Suppressor macrophage treated with lipopolysaccharide for 1 hour (primary cell): ENCODE measurements around the gene KAT7.

Source experiments
- DNase-seq, 3 donors: peaks; one replicate each; pipeline ENCODE4 v3.0.0-alpha.2; 2020 to 2022

KAT7 gene

GRCh38 chr17:49873466-49873865, 85.0 kb downstream of the KAT7 start:
- DNase-seq: no peak

- DNase-seq: no peak
These were observed 85.4 kb downstream of the KAT7 start for GRCh38 chr17:49873926-49874325.

DNA sequence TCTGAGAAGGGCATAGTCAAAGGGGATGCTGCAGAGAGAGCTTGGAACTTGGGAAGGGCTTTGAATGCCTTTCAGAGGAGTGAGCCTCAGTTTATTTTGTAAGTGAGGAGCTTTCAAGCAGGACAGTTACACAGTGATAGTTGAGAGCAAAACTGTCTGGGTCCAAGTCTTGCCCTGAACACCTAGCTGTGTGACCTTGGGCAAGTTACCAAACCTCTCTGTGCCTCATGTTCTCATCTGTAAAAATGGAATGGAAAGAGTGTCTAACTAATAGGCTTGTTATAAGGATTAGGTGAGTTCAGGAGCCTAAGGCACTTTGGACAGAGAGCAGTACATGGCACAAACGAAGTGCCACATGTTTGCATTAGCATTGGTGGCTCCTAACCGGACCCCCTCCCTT, 86.4 kb downstream of the KAT7 start:
- DNase-seq: no peak

DNA sequence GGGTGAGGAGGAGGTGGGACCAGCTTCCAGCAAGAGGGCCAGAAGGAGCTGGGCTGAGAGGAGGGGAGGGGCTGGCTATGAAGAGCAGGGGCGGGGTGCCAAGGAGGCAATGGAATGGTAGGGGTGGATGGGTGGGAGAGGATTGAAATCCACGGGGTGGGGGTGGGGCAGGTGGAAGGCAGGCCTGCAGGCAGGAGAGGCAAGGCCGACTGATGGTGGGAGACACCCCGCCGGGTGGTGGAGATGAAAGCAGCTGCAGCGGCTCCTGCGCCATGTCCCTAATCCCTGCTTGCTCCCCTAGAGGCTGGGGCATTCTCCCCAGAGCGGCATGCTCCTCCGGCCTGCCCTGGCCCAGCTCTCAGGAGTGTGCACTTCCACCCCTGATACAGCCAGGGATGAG, 87.2 kb downstream of the KAT7 start:
- no peak for DNase-seq

GRCh38 chr17:49878931-49879904, 90.7 kb downstream of the KAT7 start:
- peak; percentile 60 to 66 (median 65) for DNase-seq

DNA sequence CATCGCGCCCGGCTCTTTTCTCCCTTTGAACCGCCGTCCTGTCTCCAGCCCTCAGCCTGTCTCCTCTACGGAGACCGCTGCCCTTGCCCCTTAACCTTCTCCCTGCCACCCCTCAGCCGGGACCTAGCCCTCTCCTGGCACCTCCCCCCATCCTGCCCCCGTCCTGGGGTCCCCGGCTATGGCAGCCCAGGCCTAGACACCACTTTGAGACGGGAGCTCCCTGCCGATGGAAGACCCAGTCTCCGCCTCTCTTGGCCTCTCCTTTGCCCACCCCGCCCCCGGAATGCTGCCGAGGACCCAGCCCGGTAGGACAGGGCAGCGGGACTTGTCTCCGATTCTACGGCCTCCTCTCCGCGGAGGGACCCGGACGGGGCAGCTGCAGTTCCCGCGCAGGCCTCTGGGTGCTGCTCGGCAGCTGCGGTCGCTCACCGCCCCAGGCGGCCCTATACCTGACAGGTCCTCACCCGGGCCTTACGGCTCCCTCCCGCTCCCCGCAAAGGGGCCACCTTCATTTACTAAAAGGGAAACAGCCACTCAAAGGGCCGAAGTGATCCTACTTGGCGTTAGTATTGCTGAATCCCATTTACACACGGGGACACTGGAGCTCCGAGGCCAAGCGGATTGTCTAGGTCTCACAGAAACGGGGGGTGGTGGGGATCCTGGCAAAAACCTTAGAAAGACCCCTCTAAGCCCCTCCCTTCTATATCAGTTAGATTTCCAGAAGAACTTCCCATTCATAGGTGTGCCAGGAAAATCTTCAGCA, 92.0 kb downstream of the KAT7 start:
- DNase-seq: peak; percentile 70 to 87 (median 78)

- DNase-seq: no peak
These were observed 92.5 kb downstream of the KAT7 start for GRCh38 chr17:49881054-49881402.

DNA sequence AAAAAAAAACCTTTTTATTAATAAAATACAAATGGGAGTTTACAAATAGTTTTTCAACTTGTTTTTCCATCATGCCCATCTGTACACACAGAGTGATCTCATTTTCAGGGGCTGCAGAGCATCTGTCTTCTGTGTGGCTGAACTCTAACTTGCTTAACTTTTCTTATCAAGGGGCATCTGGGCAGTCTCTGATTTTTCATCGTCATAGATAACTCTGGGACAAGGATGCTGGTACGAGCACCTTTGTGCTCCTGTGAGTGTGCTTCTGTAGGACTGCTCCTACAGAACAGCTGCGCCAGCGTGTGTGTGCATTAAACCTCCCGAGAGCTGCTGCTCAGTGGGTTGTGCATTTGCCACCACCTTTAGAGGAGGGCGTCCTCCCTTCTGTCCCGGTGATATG, 94.0 kb downstream of the KAT7 start:
- DNase-seq: no peak
